Coronary artery (tissue), 2 donors: ENCODE measurements around the gene STX12.

Experiments used
- DNase-seq: peaks from one replicate; pipeline ENCODE4 v3.0.0-alpha.2; 2017; ENCODE audit warnings: low spot score
- H3K27ac ChIP-seq, 2 donors: fragments of 200-600 bp; sonication (generic); one replicate each; pipeline ENCODE4 v1.5.1; 2016 to 2019
- H3K4me3 ChIP-seq: fragments of 200-600 bp; sonication (generic); 2 replicates; pipeline ENCODE4 v1.5.1; 2016; ENCODE audit warnings: mild to moderate bottlenecking, moderate library complexity
- TF ChIP-seq, protein P1 (sequence below): fragments of 200-600 bp; sonication (generic); IDR thresholded peaks from one replicate; pipeline ENCODE4 v1.5.1; 2019; ENCODE audit warnings: antibody characterized with exemption

STX12 gene

DNA sequence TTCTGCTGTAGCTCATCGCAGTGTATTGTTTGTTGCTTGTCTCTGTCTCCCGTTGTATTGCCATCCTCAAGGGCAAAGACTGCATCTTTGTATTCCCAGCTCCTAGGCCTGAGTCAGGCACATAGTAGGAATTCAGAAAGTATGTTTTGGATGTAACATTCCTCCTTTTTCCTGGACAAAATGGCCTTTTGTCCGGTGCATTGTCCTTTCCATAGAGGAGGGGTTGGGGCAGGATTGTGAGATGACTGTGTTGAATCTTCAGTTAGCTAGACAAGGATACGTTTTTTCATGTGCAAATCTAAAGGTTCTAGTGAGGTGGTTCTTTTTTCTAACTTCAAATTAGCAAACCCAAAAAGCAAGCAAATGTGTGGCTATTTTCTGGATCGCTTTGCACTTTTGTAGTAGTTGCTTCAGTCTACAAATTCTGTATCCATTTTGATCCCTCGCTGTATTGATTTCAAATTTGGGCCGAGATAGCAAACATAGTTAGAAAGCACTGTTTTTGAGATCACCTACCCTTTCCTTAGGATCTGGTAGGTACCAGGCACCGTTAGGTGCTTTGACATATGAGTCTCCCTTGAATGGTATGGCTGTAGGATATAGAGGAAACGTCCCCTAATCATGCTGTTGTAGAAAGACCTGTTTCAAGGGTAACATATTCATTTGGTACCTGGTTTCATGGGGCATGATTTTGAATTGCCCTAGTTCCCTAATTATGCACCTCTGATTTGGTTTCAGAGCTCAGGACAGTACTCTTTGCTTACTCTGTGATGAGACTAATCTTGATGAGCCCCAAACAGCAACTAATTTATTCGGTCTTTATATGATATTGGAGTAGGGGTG, 58.8 kb downstream of the STX12 start:
- TF ChIP-seq, protein P1, sequence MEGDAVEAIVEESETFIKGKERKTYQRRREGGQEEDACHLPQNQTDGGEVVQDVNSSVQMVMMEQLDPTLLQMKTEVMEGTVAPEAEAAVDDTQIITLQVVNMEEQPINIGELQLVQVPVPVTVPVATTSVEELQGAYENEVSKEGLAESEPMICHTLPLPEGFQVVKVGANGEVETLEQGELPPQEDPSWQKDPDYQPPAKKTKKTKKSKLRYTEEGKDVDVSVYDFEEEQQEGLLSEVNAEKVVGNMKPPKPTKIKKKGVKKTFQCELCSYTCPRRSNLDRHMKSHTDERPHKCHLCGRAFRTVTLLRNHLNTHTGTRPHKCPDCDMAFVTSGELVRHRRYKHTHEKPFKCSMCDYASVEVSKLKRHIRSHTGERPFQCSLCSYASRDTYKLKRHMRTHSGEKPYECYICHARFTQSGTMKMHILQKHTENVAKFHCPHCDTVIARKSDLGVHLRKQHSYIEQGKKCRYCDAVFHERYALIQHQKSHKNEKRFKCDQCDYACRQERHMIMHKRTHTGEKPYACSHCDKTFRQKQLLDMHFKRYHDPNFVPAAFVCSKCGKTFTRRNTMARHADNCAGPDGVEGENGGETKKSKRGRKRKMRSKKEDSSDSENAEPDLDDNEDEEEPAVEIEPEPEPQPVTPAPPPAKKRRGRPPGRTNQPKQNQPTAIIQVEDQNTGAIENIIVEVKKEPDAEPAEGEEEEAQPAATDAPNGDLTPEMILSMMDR = no peak
- H3K27ac ChIP-seq = no peak overlapping the region

DNA sequence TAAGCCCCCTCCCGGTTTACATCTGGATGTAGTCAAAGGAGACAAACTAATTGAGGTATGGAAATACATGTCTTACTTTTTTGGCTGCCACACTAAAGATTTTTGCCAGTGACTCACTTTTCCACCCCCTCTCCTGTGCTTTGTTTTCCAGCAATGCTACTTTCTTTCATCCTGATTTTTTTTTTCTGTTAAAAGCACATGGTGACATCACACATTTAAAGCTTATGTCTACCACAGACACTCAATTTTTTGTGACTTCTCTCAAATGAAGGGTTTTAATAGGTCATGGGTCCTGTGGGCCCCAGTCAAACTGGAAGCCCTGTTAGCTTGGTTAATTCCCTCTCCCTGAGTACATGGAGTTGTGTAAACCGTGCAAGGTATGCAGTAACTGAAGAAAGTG, 59.7 kb downstream of the STX12 start:
- TF ChIP-seq, protein P1 = no peak
- no peak for DNase-seq
- Histone ChIP-seq H3K4me3 (no peak overlapping the region), H3K27ac (no peak overlapping the region)

More for the DNA sequence above, 58.8 kb downstream of the STX12 start:
- no peak for DNase-seq
- peak overlapping the region; percentile 83 for H3K4me3 ChIP-seq

DNA sequence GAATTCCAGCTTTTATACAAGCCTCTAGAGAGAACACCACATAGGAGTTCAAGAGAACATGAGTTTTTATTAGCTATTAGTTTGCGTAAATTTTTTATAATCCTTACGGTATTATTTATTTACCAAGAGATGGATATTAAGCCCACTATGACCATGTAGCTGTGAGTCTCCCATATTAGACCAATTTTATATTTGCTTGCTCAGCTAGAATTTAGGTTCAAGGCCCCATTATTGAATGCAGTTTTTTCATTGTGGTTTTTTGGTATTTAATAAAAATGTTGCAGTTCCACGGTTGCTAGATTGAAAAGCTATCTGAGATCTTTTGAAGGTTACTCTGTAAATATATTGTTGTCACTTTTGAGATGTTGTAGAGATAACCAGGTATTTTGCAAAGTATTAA, 60.5 kb downstream of the STX12 start:
- H3K4me3 ChIP-seq = no peak overlapping the region
- no peak overlapping the region for H3K27ac ChIP-seq
- no peak for DNase-seq
- TF ChIP-seq, protein P1 = no peak

DNA sequence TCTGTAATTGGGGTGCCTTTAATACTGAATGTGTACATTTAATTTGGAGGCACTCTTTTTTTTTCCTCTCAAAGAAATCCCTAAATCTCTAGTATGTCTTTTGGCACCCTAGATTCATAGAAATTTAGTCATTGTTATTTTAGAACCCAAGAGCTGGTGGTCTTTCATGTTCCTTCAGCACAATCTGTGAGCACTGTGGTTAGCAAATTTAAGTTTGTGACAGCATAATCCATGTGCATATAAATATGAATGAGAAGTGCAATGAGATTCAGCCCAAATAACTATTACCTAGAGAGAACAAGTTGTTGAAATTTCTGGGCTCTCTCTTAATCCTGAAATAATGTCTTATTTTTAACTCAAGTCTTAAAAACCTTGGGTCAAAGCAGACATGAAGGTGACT, 62.0 kb downstream of the STX12 start:
- no peak for DNase-seq
- no peak overlapping the region for H3K27ac ChIP-seq
- TF ChIP-seq, protein P1 = no peak
- H3K4me3 ChIP-seq = no peak overlapping the region

DNA sequence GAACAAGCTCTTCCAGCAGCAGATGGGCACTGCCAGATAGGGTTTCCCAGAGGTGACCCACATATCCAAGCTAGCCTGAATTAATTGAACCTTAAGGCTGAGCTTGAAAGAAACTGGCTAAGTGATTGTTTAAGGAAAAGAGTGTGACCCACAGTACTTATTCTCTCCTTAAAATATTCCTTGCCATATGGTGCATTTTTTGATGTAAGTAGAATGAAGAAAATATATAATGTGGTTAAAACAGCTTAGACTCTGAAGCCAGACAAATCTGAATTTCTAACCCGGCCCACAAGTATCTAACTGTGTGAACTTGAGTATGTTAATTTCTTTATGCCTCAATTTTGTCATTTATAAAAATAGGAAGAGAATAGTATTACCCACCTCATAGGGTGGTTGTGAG, 62.5 kb downstream of the STX12 start:
- Histone ChIP-seq H3K4me3 (no peak overlapping the region), H3K27ac (no peak overlapping the region)
- TF ChIP-seq, protein P1 = no peak
- no peak for DNase-seq

DNA sequence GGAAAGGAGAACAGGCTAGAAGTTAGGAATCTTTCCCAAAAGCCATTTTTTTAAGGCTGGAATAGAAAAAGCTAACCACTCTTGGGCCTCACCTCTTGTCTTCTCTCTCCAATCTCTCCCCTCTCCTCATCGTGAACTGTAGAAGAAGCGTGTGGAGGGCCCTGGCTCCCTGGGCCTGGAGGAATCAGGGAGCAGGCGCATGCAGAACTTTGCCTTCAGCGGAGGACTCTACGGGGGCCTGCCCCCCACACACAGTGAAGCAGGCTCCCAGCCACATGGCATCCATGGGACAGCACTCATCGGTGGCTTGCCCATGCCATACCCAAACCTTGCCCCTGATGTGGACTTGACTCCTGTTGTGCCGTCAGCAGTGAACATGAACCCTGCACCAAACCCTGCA, 76.9 kb downstream of the STX12 start:
- DNase-seq = no peak
- H3K27ac ChIP-seq = no peak overlapping the region
- TF ChIP-seq, protein P1 = no peak
- H3K4me3 ChIP-seq = no peak overlapping the region

DNA sequence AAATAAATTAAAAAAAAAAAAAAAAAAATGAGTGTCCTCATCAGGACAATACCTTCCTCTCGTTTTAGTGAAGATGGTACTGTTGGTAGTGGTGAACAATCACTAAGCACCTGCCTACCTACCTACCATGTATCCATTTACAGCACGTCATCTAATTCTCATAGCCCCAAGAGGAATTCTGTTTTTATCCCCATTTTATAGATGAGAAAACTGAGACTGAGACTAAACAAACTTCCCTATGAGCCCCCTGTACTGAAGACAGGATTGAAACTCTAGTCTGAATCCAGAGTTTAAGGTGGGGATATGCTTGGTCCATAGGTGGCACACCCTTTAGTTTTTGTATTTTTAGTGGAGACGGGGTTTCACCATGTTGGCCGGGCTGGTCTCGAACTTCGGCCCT, 82.1 kb downstream of the STX12 start:
- no peak for DNase-seq
- H3K27ac ChIP-seq = no peak overlapping the region
- TF ChIP-seq, protein P1 = no peak
- H3K4me3 ChIP-seq = no peak overlapping the region
